GM21447 (cell line): Measurements from ENCODE around the gene DOCK4.

ENCODE experiments used
- ATAC-seq: cut with Tn5 transposase; IDR thresholded peaks from one replicate; pipeline ENCODE4 v1.9.1; 2021; ENCODE audit not compliant: unreplicated experiment

Gene DOCK4

GRCh38 chr7:112161253-112162141 lies 44.7 kb downstream of the DOCK4 start:
- ATAC-seq = no peak

- no peak for ATAC-seq
Observed at GRCh38 chr7:112160771-112161150, 45.4 kb downstream of the DOCK4 start.

- ATAC-seq = no peak
Observed at GRCh38 chr7:112160130-112160770, 45.9 kb downstream of the DOCK4 start.

GRCh38 chr7:112159351-112159750 lies 46.8 kb downstream of the DOCK4 start:
- ATAC-seq = no peak

- ATAC-seq = no peak
Observed at GRCh38 chr7:112157072-112157471, 49.1 kb downstream of the DOCK4 start.

- no peak for ATAC-seq
Observed at GRCh38 chr7:112156412-112156811, 49.8 kb downstream of the DOCK4 start.

- ATAC-seq = no peak
Observed at GRCh38 chr7:112154690-112155089, 51.5 kb downstream of the DOCK4 start.

- ATAC-seq = no peak
Observed at GRCh38 chr7:112152186-112152585, 54.0 kb downstream of the DOCK4 start.

- ATAC-seq = no peak
Observed at GRCh38 chr7:112150823-112151641, 55.2 kb downstream of the DOCK4 start.

GRCh38 chr7:112149734-112150133 lies 56.5 kb downstream of the DOCK4 start:
- ATAC-seq = no peak

- no peak for ATAC-seq
Observed at GRCh38 chr7:112147793-112148361, 58.3 kb downstream of the DOCK4 start.

GRCh38 chr7:112145206-112145605 lies 61.0 kb downstream of the DOCK4 start:
- ATAC-seq = no peak

GRCh38 chr7:112144284-112145059 lies 61.7 kb downstream of the DOCK4 start:
- no peak for ATAC-seq

GRCh38 chr7:112143582-112143981 lies 62.6 kb downstream of the DOCK4 start:
- ATAC-seq = no peak

- no peak for ATAC-seq
Observed at GRCh38 chr7:112143136-112143535, 63.1 kb downstream of the DOCK4 start.

- no peak for ATAC-seq
Observed at GRCh38 chr7:112140600-112140999, 65.6 kb downstream of the DOCK4 start.

GRCh38 chr7:112138938-112139337 lies 67.3 kb downstream of the DOCK4 start:
- ATAC-seq = no peak

- ATAC-seq = no peak
Observed at GRCh38 chr7:112138325-112138852, 67.8 kb downstream of the DOCK4 start.

GRCh38 chr7:112137141-112138101 lies 68.8 kb downstream of the DOCK4 start:
- no peak for ATAC-seq
